Pancreas (tissue), 10 donors: ENCODE measurements around the gene RHEX. TPM values are rescaled to one million over a fixed set of nuclear protein-coding genes. Genes with fewer than 3 reads are reported as not detected.

Experiments
- ATAC-seq, 4 donors: fragments of 200-7000 bp; cut with Tn5 transposase; one replicate each; pipeline versions ENCODE4 v1.8.0 to v1.9.1; 2020; ENCODE audit warnings: mild to moderate bottlenecking in 4 of 4, moderate library complexity in 4 of 4
- DNase-seq, 6 donors: peaks; one replicate each; pipeline ENCODE4 v3.0.0-alpha.2; 2020
- FAIRE-seq: peaks from 2 replicates; lab custom pipeline; 2012; peaks lifted over from hg19 to GRCh38; lab: Jason Lieb, UNC
- H3K27ac ChIP-seq, 4 donors: fragments of 200-600 bp; sonication (generic); 1 replicate in 3 of 4; 2 replicates in 1 of 4; pipeline versions ENCODE4 v1.5.0 to v1.8.0; 2020
- H3K27me3 ChIP-seq, 4 donors: fragments of 200-600 bp; one replicate each; pipeline ENCODE4 v1.8.0; 2021
- H3K36me3 ChIP-seq, 3 donors: fragments of 200-600 bp; sonication (generic) in 1 of 3; one replicate each; pipeline versions ENCODE4 v1.5.0 to v1.8.0; 2020 to 2021
- H3K4me1 ChIP-seq, 3 donors: fragments of 200-600 bp; one replicate each; pipeline ENCODE4 v1.8.0; 2021
- H3K4me3 ChIP-seq, 4 donors: fragments of 200-600 bp; sonication (generic) in 2 of 4; one replicate each; pipeline versions ENCODE4 v1.5.0 to v1.8.0; 2020 to 2021
- H3K9me3 ChIP-seq, 4 donors: fragments of 200-600 bp; one replicate each; pipeline ENCODE4 v1.8.0; 2021
- WGBS, 2 donors: extraction: QIAGEN DNeasy Blood & Tissue Kit; methylation state at CpG; one replicate each; pipeline ENCODE4 v1.1.7; 2013; 5-methylcytosine and 5-hydroxymethylcytosine counted together
- intact Hi-C, 3 donors: fragments of 100-400 bp; cut with DNase I; formaldehyde crosslinking; loops; one replicate each; pipeline versions ENCODE4 v1.11.1 to v1.14.2; 2022
- polyA plus RNA-seq, 2 donors: library from polyadenylated mRNA; stranded (reverse); fragments of 200-250 nt; gene quantifications; one replicate each; pipeline ENCODE4 v1.2.3, GENCODE V29; 2013
- total RNA-seq, 6 donors: library from RNA; stranded (reverse); fragmentation: NEBNext Ultra II Directional in 4 of 6; extraction: Animal tissue kit (Norgen Biotek cat#: 25700) in 4 of 6; gene quantifications; one replicate each; pipeline versions ENCODE4 v1.2.1 to v1.2.4, GENCODE V29; 2021 to 2023
- TF ChIP-seq, protein P1 (sequence below), 4 donors: fragments of 200-600 bp; sonication (generic) in 3 of 4; IDR thresholded peaks; one replicate each; pipeline versions ENCODE4 v1.5.0 to v1.8.0; 2021; ENCODE audit warnings: antibody characterized with exemption in 4 of 4
- donor health status: healthy with polysubstance abuse.
- donor health status: DM: no; HTN: no; CAD: no; lungs with moderate emphysema.
- donor health status: DM: no; HTN: no; CAD: no.
- donor health status: control.
- donor health status: control.
- donor health status: Bipolar disorder and iron deficiency.
- donor health status: DM: yes; HTN: yes; CAD: no.
- donor health status: DM: no; HTN: no; CAD: no.
- donor health status: DM: no; HTN: no; CAD: no.
- donor health status: DM: yes; HTN: yes; CAD: no.

The RHEX gene
- total and polyA plus RNA-seq, 8 donors, result 0.35 to 2.3 (median 0.66) TPM

DNA sequence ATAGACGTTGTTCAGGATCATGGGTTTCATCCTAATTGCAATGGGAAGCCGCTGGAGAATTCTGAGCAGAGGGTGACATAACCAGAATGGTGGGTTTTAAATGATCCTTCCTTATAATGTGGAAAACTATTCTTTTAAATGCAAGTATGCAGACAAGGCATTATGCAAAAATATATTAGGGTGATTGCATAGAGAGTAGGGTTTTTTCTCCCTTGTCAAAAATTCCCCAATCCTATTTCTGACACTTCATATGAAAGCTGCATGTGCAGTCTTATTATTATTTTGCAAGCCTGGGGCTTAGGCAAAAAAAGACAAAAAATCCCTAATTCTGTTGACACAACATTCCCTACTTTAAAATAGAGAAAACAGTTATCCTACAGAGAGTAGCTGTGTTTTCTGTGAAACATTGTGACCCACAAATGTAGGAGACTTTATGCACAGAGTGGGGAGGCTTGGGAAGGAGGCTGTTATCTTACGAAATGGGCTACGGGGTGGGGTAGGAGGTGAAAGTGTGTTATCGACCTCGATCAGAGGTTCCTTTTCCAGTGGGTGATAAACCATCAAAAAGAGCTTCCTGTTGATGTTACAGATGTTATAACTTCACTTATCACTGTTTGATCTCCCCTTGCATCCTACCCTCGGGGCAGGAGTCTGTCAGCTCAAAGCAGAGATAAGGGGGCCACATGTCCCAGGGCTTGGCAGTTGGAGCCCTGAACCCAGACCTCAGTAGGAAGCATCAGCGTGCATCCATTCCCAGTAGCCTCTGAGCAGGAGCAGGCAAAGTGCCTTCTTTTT, 27.2 kb downstream of the RHEX start:
- Histone ChIP-seq H3K36me3 (no peaks in the 10 kb centered on the region), H3K27me3 (no peaks in the 10 kb centered on the region), H3K27ac (no peak overlapping the region), H3K4me3 (no peak overlapping the region), H3K4me1 (no peaks in the 10 kb centered on the region), H3K9me3 (no peaks in the 10 kb centered on the region)
- DNase-seq (no peak), FAIRE-seq (no peak), ATAC-seq (no peak)
- TF ChIP-seq, protein P1, sequence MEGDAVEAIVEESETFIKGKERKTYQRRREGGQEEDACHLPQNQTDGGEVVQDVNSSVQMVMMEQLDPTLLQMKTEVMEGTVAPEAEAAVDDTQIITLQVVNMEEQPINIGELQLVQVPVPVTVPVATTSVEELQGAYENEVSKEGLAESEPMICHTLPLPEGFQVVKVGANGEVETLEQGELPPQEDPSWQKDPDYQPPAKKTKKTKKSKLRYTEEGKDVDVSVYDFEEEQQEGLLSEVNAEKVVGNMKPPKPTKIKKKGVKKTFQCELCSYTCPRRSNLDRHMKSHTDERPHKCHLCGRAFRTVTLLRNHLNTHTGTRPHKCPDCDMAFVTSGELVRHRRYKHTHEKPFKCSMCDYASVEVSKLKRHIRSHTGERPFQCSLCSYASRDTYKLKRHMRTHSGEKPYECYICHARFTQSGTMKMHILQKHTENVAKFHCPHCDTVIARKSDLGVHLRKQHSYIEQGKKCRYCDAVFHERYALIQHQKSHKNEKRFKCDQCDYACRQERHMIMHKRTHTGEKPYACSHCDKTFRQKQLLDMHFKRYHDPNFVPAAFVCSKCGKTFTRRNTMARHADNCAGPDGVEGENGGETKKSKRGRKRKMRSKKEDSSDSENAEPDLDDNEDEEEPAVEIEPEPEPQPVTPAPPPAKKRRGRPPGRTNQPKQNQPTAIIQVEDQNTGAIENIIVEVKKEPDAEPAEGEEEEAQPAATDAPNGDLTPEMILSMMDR (IDR thresholded peaks at IDR 0.05), result no peak
- WGBS, 2 donors, result 52 to 58% methylated on average over 8 of the region's 8 CpGs
- intact Hi-C loops, result no loop called here

DNA sequence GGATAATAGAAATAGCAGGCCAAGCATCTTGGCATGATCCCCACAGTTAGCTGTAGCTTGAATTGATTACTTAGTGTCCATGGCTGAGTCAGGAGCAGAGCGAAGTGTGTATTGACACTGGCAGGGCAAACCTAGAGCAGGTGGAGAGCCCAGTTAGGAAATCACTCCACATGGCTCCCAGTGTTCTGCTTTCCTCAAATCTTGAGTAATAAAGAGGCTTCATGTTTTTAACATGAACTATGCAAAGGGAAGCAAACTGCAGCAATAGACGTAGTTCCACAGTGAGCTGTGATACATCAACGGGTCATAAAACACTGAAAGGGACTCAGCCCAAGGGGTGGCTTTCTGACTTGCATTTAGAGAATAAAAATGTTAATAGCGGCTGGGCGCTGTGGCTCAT, 28.9 kb downstream of the RHEX start:
- no peak for DNase-seq
- no peak for FAIRE-seq
- Histone ChIP-seq H3K9me3 (no peaks in the 10 kb centered on the region), H3K4me3 (no peak overlapping the region), H3K36me3 (no peaks in the 10 kb centered on the region), H3K27ac (no peak overlapping the region), H3K27me3 (no peaks in the 10 kb centered on the region), H3K4me1 (no peaks in the 10 kb centered on the region)
- intact Hi-C loops, result no loop called here
- 72 to 78% methylated on average over 5 of the region's 5 CpGs for WGBS, 2 donors
- peak in 1 of 4 donors; percentile 46 for ATAC-seq
- TF ChIP-seq, protein P1 (IDR thresholded peaks at IDR 0.05), result no peak

DNA sequence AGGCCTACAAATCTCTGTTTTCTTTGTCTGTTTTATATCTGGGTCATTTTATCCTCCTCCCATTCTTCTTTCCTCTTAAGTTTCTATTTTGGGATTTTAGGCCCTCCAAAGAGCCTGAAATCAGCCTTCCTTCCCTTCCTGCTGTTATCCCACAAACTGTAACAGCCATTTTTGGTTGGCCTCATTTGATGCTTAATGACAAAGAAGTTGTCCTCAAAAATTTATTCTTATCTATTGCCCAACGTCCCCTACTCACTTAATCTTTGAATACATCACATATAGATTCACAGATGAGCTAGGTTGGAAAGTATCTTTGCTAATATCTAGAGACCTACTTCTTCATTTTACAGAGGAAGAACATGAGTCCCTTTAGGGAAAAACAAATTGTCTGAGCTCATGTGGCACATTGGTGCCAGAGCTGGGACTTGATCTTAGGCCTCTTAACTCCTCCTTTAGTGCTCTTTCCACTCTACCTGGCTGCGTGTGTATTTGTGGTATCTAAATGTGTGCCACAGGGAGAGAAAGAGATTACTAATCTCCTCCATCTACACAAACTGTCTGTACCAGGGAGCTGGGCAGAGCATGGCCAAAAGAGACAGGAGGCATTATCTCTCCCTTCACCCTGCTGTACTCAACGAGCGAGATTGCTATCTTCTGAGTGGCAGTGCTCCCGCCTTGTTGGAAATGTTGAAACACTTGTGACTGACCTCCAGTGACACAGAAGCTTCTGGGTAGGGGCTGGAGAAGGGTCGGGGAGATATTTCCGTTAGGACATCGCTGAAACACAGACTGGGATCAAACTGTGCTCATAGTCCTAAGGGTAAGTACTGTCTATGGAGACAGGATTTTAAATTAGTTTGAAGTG, 30.1 kb downstream of the RHEX start:
- 65 to 66% methylated on average over 8 of the region's 8 CpGs for WGBS, 2 donors
- intact Hi-C loops, result no loop called here
- no peaks in the 10 kb centered on the region for H3K9me3 ChIP-seq
- no peaks in the 10 kb centered on the region for H3K36me3 ChIP-seq
- H3K4me3 ChIP-seq, result no peak overlapping the region
- ATAC-seq (no peak), FAIRE-seq (no peak), DNase-seq (no peak)
- H3K4me1 ChIP-seq, result no peaks in the 10 kb centered on the region
- no peak overlapping the region for H3K27ac ChIP-seq
- TF ChIP-seq, protein P1 (IDR thresholded peaks at IDR 0.05), result no peak
- no peaks in the 10 kb centered on the region for H3K27me3 ChIP-seq

DNA sequence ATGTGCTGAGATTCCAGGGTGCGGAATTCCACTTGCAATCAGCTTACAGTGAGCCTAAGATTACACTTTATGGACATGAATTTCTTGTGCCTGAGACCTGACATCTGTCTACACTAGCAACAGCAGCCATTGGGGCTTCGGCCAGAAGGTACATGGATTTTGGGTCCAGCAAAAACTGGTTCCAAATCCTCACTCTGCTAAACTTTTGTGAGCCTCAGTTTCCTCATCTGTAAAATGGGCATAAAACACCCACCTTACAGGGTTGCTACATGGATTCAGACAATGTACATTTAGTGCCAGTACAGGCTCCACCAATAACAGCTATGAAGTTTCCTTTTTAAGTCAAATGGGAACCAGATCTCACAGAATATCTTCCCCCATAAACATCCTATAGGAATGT, 30.8 kb downstream of the RHEX start:
- no peak for FAIRE-seq
- Histone ChIP-seq H3K27me3 (no peaks in the 10 kb centered on the region), H3K9me3 (no peaks in the 10 kb centered on the region), H3K36me3 (no peaks in the 10 kb centered on the region), H3K27ac (no peak overlapping the region), H3K4me3 (no peak overlapping the region), H3K4me1 (no peaks in the 10 kb centered on the region)
- no peak for ATAC-seq
- DNase-seq, result no peak
- TF ChIP-seq, protein P1 (IDR thresholded peaks at IDR 0.05), result no peak
- intact Hi-C loops, result no loop called here
- 88 to 95% methylated on average over 2 of the region's 2 CpGs for WGBS, 2 donors
